HuH-7.5 (cell line): ENCODE measurements around the gene ZNF718.
A peak's percentile ranks its signal among the peaks of the same experiment; 100 is the strongest.
"Not testable (repeated sequence)": the region's sequence is repeated elsewhere in the genome, so short reads cannot be mapped to it uniquely, and the experiment has no call there.

Experiments used
- DNase-seq: peaks from one replicate; pipeline ENCODE4 v3.0.0; 2011; ENCODE audit warnings: low spot score

The ZNF718 gene

DNA sequence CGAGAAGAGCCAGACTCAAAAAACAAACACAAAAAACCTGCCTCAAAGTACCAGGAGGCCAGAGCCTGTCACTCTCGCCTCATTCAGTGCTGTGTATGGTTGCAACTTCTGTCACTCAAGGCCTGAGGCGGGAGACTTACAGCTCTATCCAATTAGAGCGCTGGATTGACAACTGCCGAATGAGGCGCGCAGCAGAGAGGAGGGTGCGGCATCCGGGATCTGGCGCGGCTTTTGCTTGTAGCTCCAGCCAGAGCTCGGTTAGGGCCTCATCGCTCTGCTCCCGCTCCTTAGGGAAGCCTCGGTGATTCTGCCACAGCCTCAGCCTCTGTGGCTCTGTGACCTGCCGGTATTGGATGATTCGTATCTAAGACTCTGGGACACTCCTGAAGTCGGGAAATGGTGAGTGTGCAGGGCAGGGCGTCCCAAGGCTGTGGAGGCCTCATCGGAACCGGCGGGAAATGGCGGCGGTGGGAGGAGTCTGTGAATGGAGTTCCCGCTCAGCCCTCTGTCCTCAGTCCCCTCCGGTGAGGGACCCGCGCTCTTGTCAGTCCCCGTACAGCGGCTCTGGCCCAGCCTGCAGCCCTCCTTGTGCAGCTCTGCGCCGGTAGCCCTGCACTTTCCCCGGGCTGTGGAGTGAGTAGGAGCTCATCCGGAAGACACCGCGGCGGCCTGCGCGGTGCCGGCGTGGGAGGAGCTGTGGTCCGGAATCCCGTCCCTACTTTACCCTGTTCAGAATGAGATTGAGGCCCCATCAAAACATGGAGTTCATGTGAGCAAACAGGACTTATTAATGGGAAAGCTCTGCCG is at the start of gene ZNF718:
ZNF718 (plus strand) TSS at position 227 of the 807 bp plus-strand sequence; CDS start at position 397, 170 bp downstream.
- DNase-seq = peak; percentile 93

DNA sequence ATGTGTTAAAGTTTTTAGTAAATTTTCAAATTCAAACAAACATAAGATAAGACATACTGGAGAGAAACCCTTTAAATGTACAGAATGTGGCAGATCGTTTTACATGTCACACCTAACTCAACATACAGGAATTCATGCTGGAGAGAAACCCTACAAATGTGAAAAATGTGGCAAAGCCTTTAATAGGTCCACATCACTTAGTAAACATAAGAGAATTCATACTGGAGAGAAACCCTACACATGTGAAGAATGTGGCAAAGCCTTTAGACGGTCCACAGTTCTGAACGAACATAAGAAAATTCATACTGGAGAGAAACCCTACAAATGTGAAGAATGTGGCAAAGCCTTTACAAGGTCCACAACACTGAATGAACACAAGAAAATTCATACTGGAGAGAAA is 38.4 kb upstream of the ZNF718 start:
- DNase-seq = no peak

DNA sequence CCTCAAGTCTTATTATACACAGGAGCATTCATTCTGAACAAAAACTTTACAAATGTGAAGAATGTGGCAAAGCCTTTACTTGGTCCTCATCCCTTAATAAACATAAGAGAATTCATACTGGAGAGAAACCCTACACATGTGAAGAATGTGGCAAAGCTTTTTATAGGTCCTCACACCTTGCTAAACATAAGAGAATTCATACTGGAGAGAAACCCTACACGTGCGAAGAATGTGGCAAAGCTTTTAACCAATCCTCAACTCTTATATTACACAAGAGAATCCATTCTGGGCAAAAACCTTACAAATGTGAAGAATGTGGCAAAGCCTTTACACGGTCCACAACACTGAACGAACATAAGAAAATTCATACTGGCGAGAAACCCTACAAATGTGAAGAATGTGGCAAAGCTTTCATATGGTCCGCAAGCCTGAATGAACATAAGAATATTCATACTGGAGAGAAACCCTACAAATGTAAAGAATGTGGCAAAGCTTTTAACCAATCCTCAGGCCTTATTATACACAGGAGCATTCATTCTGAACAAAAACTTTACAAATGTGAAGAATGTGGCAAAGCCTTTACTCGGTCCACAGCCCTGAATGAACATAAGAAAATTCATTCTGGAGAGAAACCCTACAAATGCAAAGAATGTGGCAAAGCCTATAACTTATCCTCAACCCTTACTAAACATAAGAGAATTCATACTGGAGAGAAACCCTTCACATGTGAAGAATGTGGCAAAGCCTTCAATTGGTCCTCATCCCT is 37.6 kb upstream of the ZNF718 start:
- not testable (repeated sequence) for DNase-seq

DNA sequence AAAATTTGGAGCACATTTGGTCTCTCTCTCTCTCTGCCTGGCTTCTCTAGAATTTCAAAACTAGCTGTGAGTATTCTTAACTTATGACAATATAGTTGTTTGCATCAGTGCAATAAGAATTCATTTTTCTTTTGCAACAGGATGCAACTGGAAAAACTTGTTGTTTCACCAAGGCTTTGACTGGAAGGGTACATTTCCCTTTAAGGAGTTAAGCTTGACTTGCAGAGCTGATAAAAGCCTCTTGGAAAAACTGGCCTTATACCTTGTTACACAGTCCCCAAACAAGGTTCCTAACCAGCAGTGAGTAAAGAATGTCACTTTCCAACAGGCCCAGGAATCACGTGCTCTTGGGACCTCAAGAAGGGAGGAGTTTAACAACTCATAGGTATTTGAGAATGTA is 25.9 kb upstream of the ZNF718 start:
- no peak for DNase-seq

DNA sequence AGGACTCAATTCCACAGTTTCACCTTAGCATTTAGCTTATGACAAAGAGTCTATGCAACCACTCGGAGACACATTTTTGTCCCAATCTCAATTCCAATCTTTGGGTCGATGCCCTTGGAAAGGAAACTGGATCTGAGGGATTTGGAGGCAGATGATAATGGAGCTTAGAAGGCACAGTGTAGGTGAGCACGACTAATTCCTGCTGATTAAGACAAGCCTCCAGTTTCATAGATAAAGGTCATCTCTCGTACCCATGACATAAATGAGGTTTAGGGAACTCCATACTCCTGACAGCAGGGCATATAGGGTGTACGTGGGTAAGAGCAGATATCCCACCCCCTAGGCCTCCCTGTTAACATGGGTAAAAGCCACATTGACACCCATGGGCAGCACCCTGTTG is 24.4 kb upstream of the ZNF718 start:
- no peak for DNase-seq

DNA sequence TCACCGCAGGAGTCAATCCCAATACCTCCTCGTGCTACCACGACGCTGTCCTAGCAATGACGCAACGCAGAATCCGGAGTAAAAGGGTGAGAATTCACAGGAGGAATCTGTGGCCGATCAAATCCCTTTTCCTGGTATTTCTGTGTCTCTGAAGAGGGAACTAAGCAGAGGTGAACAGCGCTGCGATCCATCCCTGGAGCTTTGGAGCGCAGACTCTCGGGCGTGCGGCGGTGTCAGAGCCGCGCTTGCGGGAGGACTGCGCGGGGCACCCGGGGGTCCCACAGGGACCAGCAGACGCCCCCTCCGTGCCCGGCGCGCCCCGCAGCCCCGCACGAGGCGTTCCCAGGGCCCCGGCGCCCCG is 17.2 kb upstream of the ZNF718 start:
- DNase-seq = no peak

DNA sequence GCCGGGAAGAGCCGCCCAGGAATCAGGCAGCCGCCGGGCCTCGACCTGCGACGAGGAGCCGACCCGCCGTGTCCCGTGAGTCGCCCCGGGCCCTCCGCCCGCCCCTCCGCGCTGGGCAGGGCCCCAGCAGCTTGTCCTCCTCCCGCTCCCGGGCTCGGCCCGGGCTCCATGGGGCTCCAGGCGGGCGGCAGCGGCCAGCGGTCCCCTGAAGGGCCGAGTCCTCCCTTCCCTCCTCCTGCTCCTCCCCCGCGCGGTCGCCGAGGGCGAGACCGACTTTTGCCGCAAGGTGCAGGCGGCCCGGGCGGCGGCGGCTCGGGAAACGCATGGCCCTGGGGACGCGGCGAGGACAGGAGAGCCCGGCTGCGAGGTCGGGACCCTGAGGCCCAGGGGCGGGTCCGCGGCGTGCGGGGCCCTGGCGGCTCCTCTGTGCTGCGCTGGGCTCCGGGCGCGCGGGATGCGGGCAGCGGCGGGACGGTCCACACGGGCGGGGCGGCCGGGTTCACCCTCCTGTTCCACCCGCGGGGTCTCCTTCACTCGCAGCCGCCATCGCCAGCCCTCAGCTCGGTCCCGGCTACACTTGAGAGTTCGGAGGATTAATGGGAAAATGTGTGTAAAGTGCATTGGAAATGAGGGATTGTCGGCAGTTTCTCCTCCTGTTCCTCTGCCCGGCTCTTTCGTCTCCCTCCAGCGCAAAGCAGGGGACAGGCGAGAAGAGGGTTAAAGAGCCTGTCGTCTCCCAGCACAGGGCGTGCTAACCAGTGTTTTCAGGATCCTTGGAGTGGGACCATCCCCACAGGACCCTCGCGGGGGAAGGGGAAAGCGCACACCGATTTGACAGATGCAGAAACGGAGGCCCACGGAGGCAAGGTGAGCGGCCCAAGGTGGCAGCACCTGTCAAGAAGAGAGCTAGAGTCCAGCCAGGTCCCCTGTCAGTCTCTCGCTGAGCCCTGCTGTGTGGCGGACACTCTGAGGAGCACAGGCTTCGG is 16.6 kb upstream of the ZNF718 start:
- no peak for DNase-seq

DNA sequence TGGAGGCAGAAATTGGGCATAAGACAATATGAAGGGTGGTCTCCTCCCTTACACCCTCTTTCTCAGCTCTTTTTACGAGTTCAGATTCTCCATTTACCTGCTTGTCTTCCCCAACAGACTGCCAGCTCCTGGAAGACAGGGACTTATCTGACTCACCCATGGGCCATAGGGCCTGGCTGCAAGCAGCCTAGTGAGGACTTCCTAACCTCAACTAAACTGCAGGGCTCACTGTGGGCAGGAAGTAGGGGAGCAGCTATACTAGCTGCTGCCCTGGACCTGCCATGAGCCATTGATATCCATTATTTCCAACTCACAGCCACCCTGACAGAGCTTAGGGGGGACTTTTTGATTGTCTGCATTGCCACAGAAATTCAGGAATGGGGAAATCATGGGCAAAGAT is 11.5 kb upstream of the ZNF718 start:
- no peak for DNase-seq

DNA sequence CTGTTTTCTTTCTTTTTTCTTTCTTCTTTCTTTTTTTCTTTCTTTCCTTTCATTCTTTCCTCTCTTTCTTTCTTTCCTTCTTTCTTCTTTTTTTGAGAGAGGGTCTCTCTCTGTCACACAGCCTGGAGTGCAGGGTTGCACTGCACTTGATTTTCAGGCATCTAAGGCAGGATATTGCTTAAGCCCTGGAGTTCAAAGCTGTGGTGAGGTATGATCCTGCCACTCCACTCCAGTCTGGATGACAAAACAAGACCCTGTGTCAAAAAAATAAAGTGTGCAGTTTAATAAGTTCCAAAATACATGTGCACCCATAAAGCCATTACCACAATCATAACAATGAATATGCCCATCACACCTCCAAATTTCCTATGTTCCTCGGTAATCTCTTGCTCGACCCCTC is 10.6 kb upstream of the ZNF718 start:
- DNase-seq = no peak

DNA sequence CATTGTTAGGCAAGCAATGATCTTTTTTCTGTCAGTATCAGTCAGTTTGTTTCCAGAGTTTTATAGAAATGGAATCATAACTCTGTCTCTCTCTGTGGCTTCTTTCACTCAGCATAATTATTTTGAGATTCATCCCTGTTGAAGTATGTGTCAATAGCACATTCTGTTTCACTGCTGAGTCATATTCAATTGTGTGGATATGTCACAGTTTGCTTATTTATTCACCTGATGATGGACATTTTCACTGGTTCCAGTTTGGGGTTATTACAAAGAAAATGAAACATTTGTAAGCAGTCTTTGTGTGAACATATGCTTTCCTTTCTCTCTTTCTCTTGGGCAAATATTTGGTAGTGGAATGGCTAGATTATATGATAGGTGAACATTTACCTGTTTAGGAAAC is 10.2 kb upstream of the ZNF718 start:
- DNase-seq = no peak

DNA sequence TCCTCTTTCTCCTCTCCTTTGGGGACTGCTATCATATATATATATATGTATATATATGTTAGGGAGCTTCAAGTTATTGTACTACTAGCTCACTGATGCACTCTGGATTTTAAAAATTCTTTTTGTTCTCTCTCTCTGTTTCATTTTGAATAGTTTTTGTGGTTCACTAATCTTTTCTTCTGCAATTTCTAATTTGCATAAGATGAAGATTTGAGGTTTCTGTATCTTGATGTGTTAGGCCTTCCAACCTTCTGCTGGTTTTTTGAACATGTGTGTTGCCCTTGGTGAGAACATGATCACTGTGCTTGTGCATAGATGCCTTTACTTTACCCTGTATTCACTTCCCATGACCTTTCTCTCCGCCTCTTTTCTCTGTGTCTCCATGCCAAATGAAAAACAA is 7.8 kb upstream of the ZNF718 start:
- no peak for DNase-seq

DNA sequence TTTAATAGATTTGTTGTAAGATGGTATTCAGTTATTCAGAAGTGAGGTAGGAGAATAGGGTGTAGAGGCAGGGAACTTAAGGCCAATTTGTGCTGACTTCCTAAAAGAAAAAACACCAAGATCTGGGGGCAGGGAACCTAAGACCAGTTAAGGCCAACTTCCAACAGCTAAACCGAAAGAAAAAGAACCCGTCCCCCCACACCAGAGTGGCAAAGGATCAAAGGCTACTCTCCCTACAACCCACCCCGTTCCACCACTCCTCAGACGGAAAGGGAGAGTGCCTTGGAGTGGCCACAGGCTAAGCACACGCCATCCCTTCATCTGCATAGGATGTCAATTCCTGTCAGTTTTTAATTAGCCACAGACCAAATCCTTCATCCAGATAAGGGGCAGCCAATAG is 3.7 kb upstream of the ZNF718 start:
- DNase-seq = no peak

DNA sequence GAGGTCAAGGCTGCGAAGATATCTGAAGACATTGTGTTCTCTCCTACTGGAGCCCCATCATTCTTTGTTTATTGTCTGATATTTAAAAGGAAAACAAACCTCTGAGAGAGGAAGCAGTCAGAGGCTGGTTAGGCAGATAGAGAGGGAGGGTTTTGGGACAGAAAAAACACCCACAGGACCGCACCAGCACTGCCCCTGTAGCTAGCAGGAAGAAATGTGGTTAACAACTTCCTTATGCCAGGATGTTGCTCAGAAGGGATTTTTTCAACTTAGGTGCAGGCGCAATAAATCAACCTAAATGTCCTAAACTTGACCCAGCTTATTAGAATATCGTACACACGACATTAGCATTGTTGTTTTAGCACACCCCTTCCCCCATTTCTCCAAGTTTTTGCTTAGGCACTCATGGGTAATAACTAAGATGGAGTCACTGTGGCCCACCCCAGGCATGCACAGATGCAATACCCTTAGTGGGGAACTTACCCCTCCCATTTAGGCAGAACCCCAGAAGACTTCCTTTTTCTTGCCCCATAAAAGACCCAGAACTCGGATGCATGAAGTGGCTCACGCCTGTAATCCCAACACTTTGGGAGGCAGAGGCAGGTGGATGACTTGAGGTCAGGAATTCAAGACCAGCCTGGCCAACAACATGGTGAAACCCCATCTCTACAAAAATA is 2.8 kb upstream of the ZNF718 start:
- no peak for DNase-seq

DNA sequence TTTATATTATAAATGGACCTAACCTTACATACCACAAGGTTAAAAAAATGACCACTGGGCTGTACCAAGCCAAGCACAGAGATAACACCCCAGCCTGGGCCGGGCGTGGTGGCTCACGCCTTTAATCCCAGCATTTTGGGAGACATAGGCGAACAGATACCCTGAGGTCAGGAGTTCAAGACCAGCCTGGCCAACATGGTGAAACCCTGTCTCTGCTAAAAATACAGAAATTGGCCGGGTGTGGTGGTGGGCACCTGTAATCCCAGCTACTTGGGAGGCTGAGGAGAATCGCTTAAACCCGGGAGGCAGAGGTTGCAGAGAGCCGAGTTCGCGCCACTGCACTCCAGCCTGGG is 403 bp upstream of the ZNF718 start:
- DNase-seq = not testable (repeated sequence)

DNA sequence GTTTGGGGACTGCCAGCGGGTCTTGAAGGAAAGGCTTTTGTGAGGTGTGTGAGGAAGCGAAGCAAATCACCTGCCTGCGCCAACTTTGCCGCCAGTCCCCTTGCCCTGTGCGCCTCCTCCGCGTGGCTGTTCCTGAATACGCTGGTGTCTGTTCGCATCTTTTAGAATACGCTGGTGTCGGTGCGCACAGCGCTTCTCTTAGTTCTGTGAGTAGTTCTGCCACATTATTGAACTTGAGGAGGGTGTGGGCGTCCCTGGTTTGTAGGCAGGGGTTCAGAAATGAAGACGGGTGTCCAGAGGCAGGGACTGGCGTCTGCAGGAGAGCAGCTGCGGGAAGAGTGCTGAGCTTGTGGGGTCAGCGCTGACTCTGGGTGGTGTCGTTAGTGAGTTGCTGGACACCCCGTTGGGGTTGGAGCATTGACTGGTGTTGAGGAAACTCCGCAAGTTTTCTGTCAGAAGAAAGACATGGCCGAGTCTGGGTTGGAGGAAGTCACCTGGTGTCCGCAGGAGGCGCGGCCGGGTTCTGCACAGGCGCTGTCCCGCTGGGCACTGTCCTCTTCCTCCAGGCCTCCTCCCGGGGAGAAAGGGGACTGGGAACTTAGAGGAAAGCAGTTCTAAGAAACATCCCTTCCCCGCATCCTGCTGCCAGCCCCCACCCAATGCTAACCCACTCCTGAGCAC is 930 bp downstream of the ZNF718 start:
- DNase-seq = no peak

DNA sequence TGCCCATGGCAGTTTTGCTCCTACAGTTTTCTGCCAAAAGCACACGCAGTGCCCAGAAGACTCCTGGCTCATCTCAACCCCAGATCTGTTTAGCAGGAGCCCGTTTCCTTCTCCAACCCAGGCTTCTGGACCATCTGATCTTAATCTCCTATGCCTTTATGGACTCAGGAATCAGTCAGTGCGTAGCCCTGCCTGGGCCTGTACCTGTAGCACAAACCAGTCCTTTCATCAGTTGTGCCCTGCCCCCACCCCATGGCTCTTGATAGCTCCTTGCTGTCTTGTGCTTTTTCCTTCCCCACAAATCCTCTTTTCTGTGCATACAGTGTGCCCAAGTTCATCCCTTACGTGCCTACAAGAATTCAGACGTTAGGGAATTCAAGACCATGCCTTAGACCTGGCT is 1.5 kb downstream of the ZNF718 start:
- DNase-seq = no peak

DNA sequence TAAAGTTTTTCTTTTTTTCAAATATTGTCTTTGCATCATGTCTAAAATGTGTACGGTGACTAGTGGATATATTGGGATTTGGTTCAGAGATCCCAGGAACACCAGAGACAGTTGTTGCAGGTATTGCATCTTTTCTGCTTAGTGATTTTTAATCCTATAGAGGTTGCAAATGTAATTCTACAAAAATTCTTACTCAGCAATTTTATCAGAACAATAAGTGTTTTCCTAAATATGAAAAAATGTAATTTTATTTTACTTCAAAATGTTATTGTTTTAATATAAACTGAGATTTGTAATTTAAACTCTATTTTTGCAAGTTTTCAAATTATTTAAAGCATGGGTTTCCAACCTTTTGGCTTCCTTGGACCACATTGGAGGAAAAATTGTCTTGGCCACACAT is 8.2 kb downstream of the ZNF718 start:
- DNase-seq = no peak

DNA sequence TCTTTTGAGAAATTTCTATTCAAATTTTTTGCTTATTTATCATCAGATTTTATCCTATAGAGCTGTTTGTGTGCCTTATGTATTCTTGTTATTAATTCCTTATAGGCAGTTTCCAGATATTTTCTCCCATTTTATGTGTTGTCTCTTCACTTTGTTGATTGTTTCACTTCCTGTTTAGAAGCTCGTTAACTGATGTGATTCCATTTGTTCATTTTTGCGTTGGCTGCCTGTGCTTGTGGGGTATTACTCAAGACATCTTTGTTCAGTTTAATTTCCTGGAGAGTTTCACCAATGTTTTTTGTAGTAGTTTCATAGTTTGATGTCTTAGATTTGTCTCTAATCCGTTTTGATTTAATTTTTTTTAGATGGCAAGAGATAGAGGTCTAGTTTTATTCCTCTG is 14.6 kb downstream of the ZNF718 start:
- no peak for DNase-seq

DNA sequence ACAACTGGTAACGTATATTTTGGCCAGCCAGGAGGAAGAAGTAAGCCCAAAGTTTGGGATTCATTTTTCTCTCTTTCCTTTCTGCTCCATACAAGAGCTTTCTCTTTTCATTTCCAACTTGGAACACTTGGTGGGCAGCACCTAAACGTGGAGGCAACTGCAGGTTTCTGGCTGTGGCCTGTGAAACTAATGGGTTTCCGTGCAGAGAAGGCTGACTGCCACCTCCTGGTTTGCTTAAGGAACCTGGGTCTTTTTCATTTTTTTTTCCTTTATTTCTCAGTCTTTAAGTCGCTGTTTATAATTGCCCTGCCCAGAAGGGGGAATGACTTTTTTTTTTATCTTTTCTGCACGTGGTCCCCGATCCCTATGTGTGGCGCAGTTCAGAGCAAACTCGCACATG is 15.4 kb downstream of the ZNF718 start:
- DNase-seq = no peak

DNA sequence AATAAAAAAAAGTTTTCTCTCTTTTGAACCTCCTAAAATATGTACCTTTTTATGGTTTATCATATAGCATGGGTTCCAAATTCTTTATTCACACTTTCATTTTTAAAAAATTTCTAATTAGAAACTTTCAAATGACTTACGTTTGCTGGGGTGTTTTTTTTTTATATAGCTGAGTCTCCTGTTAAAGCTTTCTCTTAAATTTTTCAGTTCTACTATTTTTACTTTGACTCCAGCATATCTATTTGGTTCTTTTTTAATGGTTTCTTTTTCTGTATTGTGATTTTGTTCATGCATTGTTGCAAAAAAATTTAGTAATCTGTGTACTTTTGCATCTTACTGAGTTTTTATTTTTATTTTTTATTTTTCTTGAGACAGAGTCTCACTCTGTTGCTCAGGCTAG is 22.3 kb downstream of the ZNF718 start:
- no peak for DNase-seq

DNA sequence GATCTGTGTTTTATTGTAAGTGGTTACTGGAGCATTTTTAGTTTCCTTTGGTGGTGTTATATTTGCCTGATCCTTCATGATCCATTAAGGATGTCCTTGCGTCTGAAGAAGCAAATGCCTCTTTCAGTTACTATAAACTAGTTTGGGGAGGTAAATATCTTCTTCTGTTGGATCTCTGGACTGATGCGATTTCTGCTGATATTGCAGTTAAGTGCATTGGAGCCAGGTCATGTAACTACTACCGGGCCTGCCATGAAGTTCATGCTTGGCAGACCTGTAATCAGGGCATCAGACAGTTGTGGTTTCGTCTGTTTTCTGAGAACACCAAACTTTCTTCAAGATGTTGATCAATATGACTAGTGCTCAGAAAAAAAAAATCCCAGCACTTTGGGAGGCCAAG is 22.9 kb downstream of the ZNF718 start:
- no peak for DNase-seq
